Middle frontal gyrus (tissue), 1 donor: Measurements from ENCODE around the gene CATSPERD.

Experiments used
- DNase-seq: peaks from one replicate; pipeline ENCODE4 v3.0.0-alpha.2; 2015; ENCODE audit warnings: low spot score; ENCODE audit errors: extremely low spot score

The CATSPERD gene, protein sequence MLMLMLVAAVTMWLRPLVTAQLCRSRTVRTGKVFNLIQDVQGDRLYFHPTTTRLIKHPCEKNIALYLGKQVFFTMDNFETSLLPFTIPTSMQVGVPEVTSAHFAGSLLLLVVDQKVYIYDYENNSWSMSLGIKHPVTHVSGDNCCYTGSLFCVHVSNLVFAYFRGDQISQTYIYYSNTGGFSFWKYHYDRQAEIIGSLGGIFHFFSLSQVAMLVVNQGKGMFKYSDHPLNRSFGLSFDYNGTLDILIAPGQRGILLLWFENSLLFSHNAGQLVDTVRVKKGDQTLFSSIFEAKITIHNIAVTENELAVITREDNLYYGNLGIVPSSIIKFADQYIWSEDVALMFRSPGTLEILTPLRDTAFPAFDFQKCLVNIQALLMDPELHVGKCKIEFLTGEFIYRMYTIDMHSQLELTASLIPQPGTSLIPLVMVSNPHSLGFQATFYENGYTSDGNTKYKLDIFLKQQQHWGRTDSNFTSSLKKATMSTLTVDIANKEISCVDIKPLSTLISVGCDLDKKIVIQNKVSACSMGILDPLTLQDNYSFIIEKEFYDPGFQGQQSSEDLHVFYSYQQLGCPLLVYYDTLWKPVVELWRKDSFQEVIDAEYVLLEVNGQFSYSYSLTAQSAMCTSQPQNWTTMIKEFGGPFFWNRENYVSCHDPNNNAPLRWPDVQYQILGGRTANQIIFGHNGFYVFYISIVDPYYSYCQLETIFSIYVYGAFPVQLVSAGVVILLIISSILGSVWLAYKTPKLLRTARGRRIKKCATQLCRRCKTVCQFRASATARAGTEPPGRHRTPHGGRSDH

GRCh38 chr19:5719961-5720790, at the start of gene CATSPERD, which contains the start of gene LONP1:
CATSPERD (plus strand) TSS chr19:5720637; CDS start chr19:5720738, 101 bp downstream.
LONP1 (minus strand) TSS chr19:5720146; CDS start chr19:5720132, 14 bp downstream.
- peak; percentile 98 for DNase-seq

DNA sequence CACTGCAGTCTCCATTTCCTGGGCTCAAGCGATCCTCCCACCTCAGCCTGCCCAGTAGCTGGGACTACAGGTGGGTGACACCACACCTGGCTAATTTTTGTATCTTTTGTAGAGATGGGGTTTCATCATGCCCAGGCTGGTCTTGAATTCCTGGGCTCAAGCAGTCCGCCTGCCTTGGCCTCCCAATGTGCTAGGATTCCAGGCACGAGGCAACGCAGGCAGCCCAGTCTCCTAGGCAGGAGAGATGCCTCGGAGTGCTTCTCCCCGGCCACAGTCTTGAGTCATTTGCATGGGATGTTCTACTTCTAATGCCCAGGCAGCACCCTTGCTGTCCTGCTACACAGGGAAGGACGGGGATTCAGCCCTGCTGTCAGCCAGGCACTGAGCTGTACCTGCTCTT, 48.8 kb upstream of the CATSPERD start:
- DNase-seq: no peak

DNA sequence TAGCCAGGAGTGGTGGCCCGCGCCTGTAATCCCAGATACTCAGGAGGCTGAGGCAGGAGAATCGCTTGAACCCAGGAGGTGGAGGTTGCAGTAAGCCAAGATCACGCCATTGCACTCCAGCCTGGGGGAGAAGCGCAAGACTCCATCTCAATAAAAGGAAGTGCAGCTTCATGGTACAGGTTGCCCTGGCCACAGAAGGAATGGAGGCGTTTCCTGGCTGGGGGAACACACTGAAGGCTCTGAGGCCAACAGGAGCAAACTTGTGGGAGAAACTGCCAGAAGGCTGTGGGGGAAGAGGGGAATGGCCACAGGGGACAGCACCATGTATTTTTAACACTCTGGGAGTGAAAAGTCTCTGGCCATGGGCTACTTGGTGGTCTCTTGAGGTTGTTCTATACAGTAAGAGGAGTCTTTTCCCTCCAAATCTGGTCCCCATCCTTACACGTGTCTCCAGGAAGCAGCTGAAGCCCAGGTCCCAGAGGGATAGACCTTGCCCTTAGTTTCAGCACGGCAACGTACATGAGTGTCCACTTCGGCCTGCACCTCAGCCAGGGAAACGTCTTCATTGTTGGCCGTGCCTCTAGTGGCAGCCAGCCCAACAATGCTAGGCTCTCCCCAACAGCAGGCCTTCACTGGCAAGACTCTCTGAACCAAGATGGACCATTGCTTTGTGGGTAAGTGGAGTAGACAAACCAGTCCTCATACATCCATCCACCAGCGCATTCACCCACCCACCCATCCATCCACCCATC, 47.6 kb upstream of the CATSPERD start:
- no peak for DNase-seq

DNA sequence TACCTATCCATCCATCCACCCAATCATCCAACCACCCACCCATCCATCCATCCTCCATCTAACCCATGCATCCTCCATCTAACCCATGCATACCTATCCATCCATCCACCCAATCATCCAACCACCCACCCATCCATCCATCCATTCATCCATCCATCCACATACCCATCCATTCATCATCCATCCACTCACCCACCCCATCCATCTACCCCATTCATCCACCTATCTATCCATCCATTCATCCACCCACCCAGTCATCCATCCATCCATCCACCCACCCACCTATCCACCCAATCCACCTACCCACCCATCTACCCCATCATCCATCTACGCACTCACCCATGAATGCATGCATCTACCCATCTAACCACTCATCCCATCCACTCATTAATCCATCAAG, 46.7 kb upstream of the CATSPERD start:
- no peak for DNase-seq

- DNase-seq: no peak
These were observed 45.7 kb upstream of the CATSPERD start for GRCh38 chr19:5674714-5675113.

- no peak for DNase-seq
These were observed 44.2 kb upstream of the CATSPERD start for GRCh38 chr19:5676105-5676771.

- DNase-seq: no peak
These were observed 43.7 kb upstream of the CATSPERD start for GRCh38 chr19:5676772-5677105.

DNA sequence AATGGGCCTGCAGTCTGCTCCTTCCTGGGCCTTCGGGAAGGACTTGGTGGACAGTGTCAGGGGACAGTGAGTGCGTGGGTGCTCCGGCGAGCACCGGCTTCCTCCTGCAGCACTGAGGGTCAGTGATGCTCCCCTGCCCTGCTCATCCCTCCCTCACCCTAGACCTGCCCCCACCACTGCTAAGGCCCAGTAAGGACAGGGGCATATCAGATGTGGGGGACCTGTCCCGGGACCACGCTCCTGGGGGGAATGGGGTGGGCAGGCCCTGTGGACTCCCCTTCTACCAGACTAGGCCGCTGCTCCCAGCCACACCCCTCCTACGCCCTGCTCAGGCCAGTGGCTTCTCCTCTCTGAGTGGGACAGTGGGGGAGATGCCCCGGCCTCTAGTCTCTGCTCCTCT, 43.3 kb upstream of the CATSPERD start:
- DNase-seq: no peak

DNA sequence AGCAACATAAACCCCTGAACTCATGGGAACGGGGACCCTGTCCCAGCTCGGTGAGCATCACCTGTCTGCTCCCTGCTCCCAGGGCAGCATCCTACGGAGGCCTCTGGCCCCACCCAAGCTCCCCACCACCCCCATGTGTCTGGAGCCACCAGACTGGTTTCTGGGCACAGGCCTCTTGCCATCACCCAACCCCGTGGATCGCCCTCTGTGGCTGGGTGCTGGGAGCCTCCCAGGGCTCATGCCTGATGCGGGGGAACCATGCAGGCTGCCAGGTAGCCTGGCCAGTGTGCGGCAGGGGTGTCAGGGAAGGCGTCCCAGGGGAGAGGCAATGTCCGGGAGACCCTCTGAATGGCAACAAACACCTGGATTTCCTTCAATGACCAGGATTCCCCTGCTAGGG, 42.9 kb upstream of the CATSPERD start:
- DNase-seq: no peak

DNA sequence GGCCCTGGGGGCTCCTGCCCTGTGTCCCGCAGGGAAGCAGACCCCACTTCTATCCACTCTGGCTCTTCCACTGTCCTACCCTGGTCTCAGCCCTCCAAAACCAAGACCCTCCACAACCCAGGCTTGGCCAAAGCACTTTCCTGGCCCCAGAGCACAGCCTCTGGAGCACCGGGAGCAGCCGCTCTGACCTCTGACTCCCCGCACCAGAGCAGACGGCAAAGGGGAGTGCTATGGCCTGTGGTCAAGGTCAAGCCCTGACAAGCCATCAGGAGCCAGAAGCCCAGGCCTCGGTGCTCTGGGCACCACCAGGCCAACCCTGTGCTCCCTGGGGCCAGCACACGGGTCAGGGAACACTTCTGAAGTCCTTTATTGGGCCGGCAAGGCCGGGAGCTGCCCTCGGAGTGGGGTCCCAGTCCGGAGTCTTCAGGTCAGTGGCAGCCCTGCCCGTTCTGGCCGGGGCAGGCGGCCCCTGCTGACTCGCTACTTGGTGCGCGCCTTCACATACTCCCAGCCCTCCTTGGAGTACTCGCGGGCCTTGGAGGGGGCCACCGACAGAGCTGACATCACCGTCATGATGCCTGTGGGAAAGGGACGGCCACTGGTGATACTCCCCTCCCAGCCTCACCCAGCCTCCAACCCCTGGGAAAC, 42.2 kb upstream of the CATSPERD start:
- DNase-seq: no peak

- no peak for DNase-seq
These were observed 41.0 kb upstream of the CATSPERD start for GRCh38 chr19:5679289-5680083.

- no peak for DNase-seq
These were observed 40.4 kb upstream of the CATSPERD start for GRCh38 chr19:5680084-5680436.

DNA sequence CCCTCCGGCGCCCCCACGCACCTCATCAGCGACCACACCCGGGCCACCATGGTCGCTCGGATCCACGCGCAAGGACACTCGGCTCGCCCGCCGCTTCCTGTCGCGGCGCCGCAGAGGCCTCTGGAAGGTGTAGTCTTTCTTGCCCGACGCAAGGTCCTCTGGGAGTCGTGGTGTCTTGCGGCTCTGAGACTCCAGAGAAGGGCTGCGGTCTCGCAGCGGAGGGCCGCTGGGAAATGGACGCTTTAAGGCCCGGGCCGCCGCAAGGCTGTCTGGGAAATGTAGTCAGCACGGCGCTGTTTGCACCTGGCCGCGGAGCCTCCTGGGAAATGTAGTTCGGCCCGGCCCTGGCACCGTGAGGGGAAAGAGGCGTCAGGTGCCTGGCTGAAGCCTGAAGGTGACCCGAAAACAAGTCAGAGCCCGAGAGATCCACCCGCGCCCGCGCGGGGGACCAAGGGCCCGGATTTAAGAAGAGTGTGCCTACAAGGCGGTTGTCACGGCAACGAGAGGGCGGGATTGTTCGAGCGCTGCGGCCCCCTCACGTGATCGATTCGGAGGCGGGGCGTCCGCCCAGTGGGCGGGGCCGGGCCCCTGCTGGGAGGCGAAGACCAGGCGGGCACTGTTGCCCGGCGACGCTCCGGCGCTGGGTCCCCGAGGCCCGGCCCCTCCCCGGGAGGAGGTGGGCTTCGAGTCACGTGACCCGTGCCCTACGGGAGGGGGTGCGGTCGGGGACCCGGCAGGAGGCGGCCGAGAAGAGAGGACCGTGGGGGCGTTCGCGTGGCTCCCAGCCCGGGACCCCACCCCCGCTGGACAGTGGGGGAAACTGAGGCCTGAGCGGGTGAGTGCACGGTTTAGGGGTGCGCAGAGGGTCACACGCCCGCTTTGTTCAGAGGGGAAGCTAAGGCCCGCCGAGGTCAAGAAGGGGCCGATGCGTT, 39.7 kb upstream of the CATSPERD start, which contains the start of the genes HSD11B1L and MICOS13:
Gene HSD11B1L (plus strand): TSS at position 591 of the 932 bp plus-strand sequence. CDS start 3,806 bp downstream, outside the sequence.
Gene MICOS13 (minus strand): TSS at position 80 of the 932 bp plus-strand sequence. CDS start 30 bp downstream, at position 50.
- DNase-seq: peak; percentile 98

- no peak for DNase-seq
These were observed 38.9 kb upstream of the CATSPERD start for GRCh38 chr19:5681391-5682106.

- no peak for DNase-seq
These were observed 38.3 kb upstream of the CATSPERD start for GRCh38 chr19:5682107-5682482.

DNA sequence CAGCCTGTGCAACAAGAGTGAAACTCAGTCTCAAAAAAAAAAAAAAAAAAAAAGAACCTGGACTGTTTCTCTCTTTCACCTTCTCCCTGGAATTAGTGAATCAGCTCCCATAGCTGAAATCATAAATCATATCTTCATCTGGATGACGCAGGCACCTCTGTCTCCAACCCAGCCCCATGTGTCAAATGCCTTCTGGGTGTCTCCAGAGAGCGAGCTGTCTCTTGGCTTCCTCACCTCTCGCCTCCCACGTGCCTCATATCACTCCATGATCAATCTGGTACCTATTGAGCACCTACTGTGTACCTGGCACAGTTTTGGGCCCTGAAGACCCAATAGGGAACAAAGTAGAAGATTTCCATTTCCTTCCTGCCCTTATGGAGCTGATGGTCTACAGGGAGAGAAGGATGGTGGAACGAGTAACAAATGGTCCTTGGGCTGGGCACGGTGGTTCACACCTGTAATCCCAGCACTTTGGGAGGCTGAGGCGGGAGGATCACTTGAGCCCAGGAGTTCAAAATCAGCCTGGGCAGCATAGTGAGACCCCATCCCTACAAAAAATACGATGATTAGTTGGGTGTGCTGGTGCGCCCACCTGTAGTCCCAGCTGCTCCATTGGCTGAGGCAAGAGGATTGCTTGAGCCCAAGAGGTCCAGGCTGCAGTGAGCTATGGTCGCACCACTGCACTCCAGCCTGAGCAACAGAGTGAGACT, 37.1 kb upstream of the CATSPERD start:
- DNase-seq: no peak
